Vagina (tissue), 2 donors: Measurements from ENCODE around the gene TNRC18. TPM values are rescaled to one million over a fixed set of nuclear protein-coding genes. Genes with fewer than 3 reads are reported as not detected.
A peak's percentile ranks its signal among the peaks of the same experiment; 100 is the strongest.
"Not testable (repeated sequence)": the region's sequence is repeated elsewhere in the genome, so short reads cannot be mapped to it uniquely, and the experiment has no call there.

Source experiments
- DNase-seq, 2 donors: peaks; one replicate each; pipeline ENCODE4 v3.0.0-alpha.2; 2017; ENCODE audit errors: extremely low spot score in 2 of 2
- H3K27ac ChIP-seq: fragments of 200-600 bp; sonication (generic); one replicate; pipeline ENCODE4 v1.5.1; 2019
- H3K27me3 ChIP-seq: fragments of 200-600 bp; sonication (generic); one replicate; pipeline ENCODE4 v1.5.1; 2019
- H3K36me3 ChIP-seq, 2 donors: fragments of 200-600 bp; sonication (generic); one replicate each; pipeline ENCODE4 v1.5.1; 2017 to 2019
- H3K4me1 ChIP-seq: fragments of 200-600 bp; sonication (generic); one replicate; pipeline ENCODE4 v1.5.1; 2019
- H3K4me3 ChIP-seq, 2 donors: fragments of 200-600 bp; sonication (generic); 1 replicate in 1 of 2; 2 replicates in 1 of 2; pipeline ENCODE4 v1.5.1; 2016 to 2019
- H3K9me3 ChIP-seq: fragments of 200-600 bp; sonication (generic); one replicate; pipeline ENCODE4 v1.5.1; 2019
- CTCF ChIP-seq, 3 experiments: fragments of 450-650 bp in 2 of 3; fragments of 200-600 bp in 1 of 3; sonication (generic) in 1 of 3; IDR thresholded peaks; one replicate each; pipeline ENCODE4 v1.5.1; 2017 to 2019; ENCODE audit warnings: antibody characterized with exemption in 3 of 3, mild to moderate bottlenecking in 2 of 3, moderate library complexity in 2 of 3
- POLR2A ChIP-seq, 2 donors: fragments of 450-650 bp; IDR thresholded peaks; one replicate each; pipeline ENCODE4 v1.6.1; 2017; ENCODE audit warnings: antibody characterized with exemption in 2 of 2, mild to moderate bottlenecking in 2 of 2, moderate library complexity in 2 of 2
- POLR2AphosphoS5 ChIP-seq, 2 donors: sonication (generic); formaldehyde crosslinking; IDR thresholded peaks; one replicate each; pipeline ENCODE4 v1.9.0; 2017; ENCODE audit warnings: antibody characterized with exemption in 2 of 2, mild to moderate bottlenecking in 2 of 2, low read depth in 1 of 2; ENCODE audit not compliant: insufficient read depth in 1 of 2
- intact Hi-C: fragments of 100-400 bp; cut with DNase I; formaldehyde crosslinking; loops from one replicate; pipeline ENCODE4 v1.15.1; 2023
- total RNA-seq: library from RNA; depleted of rRNA; stranded (reverse); fragments of >200 nt; gene quantifications from one replicate; pipeline ENCODE4 v1.2.3, GENCODE V29; 2016

TNRC18 gene
- 79.8 TPM for total RNA-seq

DNA sequence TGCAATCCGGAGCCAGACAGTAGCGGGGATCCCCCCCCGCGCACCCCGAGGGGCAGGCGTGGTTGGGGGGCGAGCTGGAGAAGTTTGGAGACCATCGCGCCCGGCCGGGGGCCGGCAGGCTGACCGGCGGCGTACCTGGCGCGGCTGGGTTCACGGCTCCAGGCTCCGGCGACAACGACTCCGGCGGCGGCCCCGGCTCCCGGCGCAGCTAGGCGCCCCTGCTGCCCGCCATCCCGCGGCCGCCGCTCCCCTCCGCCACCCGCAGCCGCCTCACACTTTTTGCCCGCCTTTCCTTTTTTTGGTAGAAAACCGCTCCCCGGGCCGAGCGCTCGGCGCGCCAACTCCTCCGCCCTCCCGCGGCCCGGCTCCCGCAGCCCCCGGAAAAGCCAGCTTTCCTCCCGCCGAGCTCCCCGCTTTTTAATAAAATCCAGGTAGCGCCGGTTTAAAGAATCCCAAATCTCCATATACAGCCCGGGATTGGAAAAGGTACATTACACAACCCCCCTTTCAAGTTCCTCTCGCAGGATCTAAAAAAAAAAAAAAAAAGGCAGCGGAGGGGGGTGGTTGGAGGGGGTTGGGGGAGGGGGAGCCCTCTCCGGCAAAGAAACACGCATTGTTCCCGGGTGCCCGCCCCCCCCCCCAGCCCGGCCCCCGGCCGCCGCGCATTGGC lies at the start of gene TNRC18:
TNRC18 (minus strand) TSS at position 529 of the 670 bp plus-strand sequence. CDS start 2,588 bp downstream, outside the sequence.
- no peak for DNase-seq
- Histone ChIP-seq H3K4me3 (peak within 1 kb of the TSS; percentile 81 to 97), H3K36me3 (no peaks in the 10 kb centered on the region), H3K9me3 (no peaks in the 10 kb centered on the region), H3K27me3 (no peaks in the 10 kb centered on the region), H3K4me1 (peaks cover 16% of the 10 kb centered on the region), H3K27ac (peak within 1 kb of the TSS; percentile 100)
- TF ChIP-seq POLR2AphosphoS5 (IDR thresholded peaks at IDR 0.05; ENCODE audit: insufficient read depth in 1 of 2, low read depth in 1 of 2) (no peak), POLR2A (IDR thresholded peaks at IDR 0.05) (peak; percentile 11 to 65)
- intact Hi-C loops: loop anchor here (5.0 kb wide), 1 partner anchor 274 kb away; no protein-coding TSS in a partner anchor

DNA sequence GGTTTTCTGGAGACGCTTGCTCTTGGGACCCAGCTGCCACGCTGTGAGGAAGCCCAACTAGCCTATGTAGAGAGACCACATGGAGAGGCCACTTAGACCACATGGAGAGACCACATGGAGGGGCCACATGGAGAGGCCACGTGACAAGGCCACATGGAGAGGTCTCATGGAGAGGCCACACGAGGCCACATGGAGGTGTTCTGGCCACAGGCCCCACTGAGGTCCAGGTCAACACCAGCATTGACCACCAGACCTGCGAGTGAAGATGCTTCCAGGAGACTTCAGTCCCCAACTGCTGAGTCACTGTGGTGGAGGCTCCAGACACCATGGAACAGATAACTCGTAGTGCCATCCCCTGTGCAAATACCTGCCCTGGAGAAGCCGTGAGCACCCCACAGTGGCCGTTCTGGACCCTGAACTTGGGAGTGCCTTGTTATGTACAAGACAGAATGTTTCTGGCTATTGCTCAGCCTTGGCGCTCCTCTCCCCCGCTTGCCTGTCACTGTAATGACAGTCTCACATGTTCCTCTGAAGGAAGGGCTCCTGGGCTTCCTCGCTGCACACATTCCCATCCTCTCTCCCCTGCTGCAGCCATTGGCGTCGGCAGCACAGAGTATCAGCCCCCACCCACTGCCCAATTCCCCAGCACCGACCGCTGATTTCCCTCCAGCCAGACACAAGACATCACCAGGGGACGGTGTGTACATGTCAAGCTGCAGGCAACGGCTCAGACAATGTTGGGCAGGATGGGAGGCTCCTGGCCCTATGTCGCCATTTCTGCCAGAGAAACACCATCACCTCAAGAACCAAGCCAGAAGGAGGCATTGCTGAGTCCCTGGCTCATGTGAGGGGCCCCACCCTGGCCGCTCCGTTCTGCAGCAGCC lies 49.0 kb upstream of the TNRC18 start:
- Histone ChIP-seq H3K36me3 (no peaks in the 10 kb centered on the region), H3K27ac (no peak overlapping the region), H3K9me3 (no peaks in the 10 kb centered on the region), H3K27me3 (no peaks in the 10 kb centered on the region), H3K4me3 (no peak overlapping the region), H3K4me1 (peaks cover under 1% of the 10 kb centered on the region)
- intact Hi-C loops: no loop called here
- TF ChIP-seq POLR2AphosphoS5 (IDR thresholded peaks at IDR 0.05; ENCODE audit: insufficient read depth in 1 of 2, low read depth in 1 of 2): no peak
- no peak for TF ChIP-seq POLR2A (IDR thresholded peaks at IDR 0.05)
- no peak for DNase-seq

DNA sequence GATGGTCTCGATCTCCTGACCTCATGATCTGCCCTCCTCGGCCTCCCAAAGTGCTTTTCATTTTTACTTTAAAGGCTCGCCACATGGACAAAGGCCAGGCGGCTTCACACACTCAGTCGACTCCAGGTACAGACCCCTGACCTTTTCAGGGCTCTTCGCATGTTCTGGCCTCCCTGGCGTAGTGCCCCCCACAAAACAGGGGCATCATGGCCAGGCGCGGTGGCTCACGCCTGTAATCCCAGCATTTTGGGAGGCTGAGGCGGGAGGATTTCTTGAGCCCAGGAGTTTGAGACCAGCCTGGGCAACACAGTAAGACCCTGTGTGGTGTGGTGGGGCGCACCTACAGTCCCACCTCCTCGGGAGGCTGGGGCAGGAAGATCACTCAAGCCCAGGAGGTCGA lies 48.0 kb upstream of the TNRC18 start:
- H3K27me3 ChIP-seq, H3K4me3 ChIP-seq, H3K9me3 ChIP-seq, H3K27ac ChIP-seq, DNase-seq, H3K4me1 ChIP-seq, intact Hi-C loops, H3K36me3 ChIP-seq: not testable (repeated sequence)

DNA sequence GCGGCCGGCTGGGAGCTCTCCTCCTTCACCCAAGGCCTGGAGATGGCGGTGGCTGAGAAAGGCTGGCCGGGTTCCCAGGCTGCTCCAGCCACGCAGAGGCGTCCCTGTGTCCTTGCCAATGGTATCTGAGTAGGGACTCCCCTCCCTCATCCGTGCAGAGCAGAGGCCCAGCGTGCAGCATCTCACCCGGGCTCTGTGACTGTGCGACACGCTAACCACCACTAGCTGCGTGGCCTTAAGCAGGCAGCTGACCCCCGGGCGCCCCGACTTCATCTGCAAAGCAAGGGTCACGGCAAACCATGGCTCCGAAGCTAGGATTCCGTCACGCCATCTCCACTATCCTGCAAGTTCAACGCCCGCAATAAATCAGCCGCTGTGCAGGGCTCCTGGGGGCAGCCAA lies 47.2 kb upstream of the TNRC18 start:
- DNase-seq: no peak

GRCh38 chr7:5470167-5470532 lies 46.5 kb upstream of the TNRC18 start:
- Histone ChIP-seq H3K27me3 (no peaks in the 10 kb centered on the region), H3K4me1 (no peaks in the 10 kb centered on the region), H3K9me3 (no peaks in the 10 kb centered on the region), H3K36me3 (no peaks in the 10 kb centered on the region), H3K27ac (no peak overlapping the region), H3K4me3 (no peak overlapping the region)
- DNase-seq: no peak
- intact Hi-C loops: no loop called here
- TF ChIP-seq CTCF (IDR thresholded peaks at IDR 0.05): no peak
- no peak for TF ChIP-seq POLR2A (IDR thresholded peaks at IDR 0.05)
- no peak for TF ChIP-seq POLR2AphosphoS5 (IDR thresholded peaks at IDR 0.05; ENCODE audit: insufficient read depth in 1 of 2, low read depth in 1 of 2)

More for the DNA sequence above, 47.2 kb upstream of the TNRC18 start:
- H3K4me1 ChIP-seq: no peaks in the 10 kb centered on the region
- TF ChIP-seq POLR2A (IDR thresholded peaks at IDR 0.05) (no peak), CTCF (IDR thresholded peaks at IDR 0.05) (no peak), POLR2AphosphoS5 (IDR thresholded peaks at IDR 0.05; ENCODE audit: insufficient read depth in 1 of 2, low read depth in 1 of 2) (no peak)
- H3K27ac ChIP-seq: no peak overlapping the region
- H3K4me3 ChIP-seq: no peak overlapping the region
- H3K27me3 ChIP-seq: no peaks in the 10 kb centered on the region
- intact Hi-C loops: no loop called here
- no peaks in the 10 kb centered on the region for H3K9me3 ChIP-seq
- no peaks in the 10 kb centered on the region for H3K36me3 ChIP-seq

DNA sequence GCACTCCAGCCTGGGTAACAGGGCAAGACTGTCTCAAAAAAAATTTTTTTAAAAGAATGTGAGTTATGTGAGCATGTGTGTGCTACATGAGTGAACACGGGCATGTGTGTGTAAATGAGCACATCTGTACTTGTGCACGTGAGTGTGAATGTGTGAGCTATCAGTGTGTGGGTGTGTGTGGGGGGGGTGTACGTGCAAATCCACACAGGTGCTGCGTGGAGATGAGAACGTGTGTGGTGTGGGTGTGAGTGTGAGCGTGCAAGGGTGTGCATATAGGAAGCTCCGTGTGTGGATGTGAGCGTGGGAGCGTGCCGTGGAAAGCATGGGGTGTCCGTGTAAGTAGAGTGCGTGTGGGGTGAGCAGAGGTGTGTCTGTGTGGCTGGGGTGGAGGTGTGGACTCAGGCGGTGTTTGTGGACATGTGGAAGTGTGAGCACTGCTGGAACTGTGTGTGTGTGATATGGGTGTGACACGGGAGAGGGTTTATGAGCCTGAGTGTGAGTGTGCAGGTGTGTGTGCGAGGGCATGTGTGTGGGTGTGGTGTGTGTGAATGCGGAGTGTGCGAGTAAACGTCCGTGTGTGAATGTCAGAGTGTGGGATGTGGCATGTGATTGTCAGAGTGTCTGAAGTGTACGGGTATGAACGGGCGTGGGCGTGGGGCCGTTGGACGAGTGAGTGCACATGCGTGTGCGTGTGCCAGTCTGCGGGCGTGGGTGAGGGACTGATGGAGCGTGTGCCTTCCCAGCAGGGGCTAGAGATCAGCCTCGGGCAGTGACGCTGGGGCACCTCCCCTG lies 45.9 kb upstream of the TNRC18 start:
- TF ChIP-seq POLR2A (IDR thresholded peaks at IDR 0.05) (no peak), POLR2AphosphoS5 (IDR thresholded peaks at IDR 0.05; ENCODE audit: insufficient read depth in 1 of 2, low read depth in 1 of 2) (no peak), CTCF (IDR thresholded peaks at IDR 0.05) (no peak)
- intact Hi-C loops: no loop called here
- Histone ChIP-seq H3K36me3 (no peaks in the 10 kb centered on the region), H3K9me3 (no peaks in the 10 kb centered on the region), H3K4me3 (no peak overlapping the region), H3K4me1 (no peaks in the 10 kb centered on the region), H3K27ac (no peak overlapping the region), H3K27me3 (no peaks in the 10 kb centered on the region)
- DNase-seq: no peak
